Activated T-helper 1 cell treated with Interleukin-2 at 50 U/mL for 16 hours (primary cell): Measurements from ENCODE around the gene FAM47C.
"Not testable (repeated sequence)": the region's sequence is repeated elsewhere in the genome, so short reads cannot be mapped to it uniquely, and the experiment has no call there.

ENCODE experiments used
- DNase-seq: peaks from one replicate; pipeline ENCODE4 v3.0.0-alpha.2; 2020; ENCODE audit warnings: low read depth

Gene FAM47C

DNA sequence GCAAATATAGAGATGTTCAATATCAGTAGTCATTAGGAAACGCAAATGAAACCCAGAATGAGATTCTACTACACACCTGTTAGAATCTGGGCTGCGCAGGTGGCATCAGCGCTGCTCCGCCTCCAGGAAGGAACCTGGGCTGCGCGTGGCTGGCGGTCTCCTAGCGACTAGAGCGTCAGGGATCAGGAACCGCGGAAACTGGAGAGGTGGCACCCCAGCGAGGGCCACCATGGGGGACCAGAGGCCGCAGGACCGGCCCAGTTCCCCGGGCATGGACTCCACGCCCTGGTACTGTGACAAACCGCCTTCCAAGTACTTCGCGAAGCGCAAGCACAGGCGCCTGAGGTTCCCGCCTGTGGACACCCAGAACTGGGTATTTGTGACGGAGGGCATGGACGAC, at the start of gene FAM47C:
Gene FAM47C (plus strand): TSS at position 185 of the 400 bp plus-strand sequence. CDS start 45 bp downstream, at position 230.
- not testable (repeated sequence) for DNase-seq

DNA sequence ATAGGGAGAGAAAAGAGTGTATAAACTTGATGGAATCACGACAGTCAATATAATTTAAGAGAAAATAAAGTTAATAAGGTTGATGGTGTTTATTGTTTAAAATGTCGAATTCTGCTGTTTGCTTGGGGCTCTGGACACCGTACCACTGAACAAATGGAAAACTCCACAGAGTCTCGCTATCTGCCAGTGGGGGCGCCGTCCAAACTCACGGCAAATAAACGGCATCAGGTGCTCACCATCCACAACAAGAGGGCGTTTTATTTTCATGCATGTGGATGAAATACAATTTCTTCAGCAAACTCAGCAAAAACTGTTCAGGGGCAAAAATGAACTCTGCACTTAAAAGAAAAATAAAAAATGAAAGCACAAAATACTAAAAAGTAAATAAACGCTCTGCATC, 46.6 kb upstream of the FAM47C start:
- no peak for DNase-seq

DNA sequence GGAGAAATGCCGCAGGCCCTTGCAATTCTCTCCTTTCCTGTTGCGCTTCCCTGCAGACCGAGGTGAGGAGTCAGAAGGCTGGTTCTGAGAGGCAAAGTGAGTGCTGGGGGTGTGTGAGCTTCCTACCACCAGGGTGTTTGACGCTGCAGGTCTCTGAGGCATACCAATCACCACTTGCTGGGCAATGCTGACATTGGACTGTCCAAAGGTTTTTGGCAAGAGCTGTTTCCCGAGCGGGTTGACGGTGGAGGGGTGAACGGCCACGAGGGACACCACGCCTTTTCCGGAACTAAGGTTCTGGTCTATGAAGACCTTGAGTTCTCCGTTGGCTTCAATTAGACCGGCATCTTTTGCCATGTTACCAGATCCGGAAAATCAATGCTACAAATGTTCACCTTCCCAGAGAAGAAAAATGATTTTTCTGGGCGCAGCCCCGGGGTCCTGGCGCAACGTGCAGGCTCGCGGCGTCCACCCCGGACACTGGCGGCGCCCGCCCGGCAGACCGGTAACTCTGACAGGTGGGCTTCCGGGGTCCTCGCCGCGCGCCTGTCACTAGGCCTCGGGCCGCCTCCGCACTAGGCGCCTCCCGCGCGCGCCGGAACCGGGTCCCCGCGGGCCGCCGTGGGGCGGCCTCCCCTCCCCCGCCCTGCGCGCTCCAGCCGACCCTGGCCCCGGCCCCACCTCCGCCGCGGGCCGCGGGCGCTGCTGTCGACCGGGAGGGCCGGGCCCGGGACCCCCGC, 44.9 kb upstream of the FAM47C start:
- DNase-seq: no peak

DNA sequence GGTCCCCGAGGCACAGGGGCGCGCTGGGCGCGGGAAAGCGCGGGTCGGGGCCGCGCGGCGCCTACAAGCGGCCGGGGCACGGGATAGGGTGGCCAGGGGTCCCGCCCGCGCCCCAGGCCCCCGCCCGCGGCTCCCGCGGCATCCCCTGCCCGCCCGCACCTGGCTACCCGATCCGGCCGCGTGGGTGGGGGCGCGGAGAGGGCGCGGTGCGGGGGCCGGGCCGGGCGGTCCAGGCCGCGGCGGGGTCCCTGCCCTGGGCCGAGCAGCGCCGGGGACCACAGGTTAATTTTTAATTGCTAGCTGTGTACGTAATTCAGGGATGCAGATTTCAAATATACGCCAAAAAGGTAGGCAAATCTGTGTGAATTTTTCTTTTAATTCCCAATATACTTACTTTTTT, 44.3 kb upstream of the FAM47C start:
- no peak for DNase-seq

DNA sequence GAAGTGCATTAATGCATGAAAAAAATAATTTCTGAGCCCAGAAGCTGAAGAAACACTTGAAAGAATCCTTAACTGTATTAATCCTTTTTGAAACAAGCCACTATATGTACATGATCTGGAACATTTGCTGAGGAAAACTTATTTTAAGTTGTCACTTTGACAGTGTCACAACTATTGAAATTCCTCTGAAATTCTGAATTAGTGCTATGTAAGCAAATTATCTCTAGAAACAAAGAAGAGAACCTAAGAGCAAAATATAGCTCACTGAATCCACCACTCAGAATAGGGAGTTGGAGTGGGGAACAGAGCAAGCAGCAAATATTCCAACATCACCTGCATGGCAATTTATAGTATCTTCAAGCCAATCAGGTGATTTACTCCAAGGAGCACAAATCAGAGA, 34.6 kb upstream of the FAM47C start:
- no peak for DNase-seq

DNA sequence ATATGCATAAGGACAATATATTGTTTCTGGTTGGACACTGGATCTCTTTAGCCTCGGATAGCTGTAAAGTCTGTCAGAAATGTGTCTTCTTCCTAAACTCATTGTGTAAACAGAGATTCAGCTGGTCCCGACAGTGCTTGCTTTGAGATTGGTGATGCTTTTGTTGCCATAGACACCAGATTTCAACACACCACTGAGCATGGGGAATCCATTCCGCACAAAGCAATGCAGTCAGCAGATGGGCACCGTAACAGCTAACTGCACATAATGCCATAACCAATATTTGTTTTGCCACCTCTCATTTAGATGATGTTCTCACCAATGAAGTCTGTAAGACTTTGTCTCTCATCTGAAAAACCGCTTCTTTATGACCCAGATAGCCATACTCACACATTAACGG, 33.3 kb upstream of the FAM47C start:
- no peak for DNase-seq

DNA sequence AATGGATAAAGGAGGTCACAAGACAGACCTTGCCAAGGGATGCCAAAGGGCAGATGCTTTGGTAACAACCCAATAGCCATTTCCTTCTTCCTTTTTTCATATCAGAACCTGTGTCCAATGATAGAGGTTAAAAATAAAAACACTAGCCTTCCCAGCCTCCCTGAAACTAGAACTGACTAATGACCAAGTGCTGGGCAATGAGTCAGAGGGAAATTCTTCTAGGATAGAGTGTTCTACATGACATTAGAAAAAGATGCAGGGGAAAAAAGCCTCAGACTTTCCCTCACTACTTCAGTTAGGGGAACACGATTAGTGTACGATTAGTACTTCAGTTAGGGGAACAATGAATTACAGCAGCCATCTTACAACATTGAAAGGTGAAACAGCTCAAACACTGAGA, 29.3 kb upstream of the FAM47C start:
- no peak for DNase-seq

DNA sequence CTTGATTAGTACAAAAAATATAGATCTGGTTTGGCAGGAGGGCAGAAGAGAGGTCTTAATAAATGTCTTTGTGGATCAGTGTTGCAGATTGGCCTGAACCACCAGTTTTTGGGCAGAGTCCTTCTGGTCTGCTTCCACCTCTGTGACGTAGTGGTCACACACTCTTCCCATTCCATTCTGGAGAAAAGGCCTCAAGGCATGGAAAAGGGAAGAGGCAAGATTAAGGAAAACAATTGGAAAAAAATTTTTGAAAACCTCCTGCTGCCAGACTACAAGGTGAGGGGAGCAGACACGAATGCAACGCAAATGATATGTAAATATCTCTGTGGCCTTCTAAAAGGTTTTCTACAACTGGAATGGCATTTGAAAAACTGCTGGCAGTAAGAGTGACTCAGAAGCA, 24.3 kb upstream of the FAM47C start:
- no peak for DNase-seq

DNA sequence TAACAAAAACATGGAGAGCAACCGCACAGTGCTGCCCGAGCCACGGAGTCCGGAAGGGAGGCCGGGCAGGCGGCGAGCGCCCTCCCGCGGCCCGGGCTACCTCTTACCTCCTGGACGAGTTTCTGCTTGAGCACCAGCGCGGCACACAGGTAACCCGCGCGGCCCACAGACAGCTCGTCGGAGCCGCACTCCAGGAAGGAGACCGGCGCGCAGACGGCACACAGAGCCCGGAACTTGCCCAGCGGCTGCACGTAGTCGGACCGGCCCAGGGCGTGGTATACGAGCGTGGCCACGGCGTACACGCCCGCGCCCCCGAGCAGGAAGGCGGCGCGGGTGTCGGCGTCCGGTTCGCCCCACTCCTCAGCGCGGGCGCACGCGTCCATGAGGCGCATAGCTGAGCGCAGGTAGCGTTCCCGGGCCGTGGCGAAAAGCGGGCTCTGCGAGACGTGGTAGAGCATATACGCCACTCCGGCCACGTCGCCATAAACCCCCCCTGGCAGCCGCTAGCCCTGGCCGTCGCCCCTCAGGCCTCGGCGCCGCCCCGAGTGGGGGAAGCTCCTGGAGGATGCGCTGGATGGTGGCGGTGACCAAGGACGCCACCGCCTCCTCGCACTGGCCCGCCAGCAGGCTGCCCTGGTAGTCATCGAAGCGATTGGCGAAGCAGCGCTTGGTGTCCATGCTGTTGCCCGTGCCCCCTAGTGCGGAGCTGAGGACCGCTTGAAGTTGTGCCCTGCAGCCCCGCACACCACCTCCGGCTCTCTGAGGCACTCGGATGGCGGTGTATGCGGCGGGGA, 22.6 kb upstream of the FAM47C start:
- not testable (repeated sequence) for DNase-seq

DNA sequence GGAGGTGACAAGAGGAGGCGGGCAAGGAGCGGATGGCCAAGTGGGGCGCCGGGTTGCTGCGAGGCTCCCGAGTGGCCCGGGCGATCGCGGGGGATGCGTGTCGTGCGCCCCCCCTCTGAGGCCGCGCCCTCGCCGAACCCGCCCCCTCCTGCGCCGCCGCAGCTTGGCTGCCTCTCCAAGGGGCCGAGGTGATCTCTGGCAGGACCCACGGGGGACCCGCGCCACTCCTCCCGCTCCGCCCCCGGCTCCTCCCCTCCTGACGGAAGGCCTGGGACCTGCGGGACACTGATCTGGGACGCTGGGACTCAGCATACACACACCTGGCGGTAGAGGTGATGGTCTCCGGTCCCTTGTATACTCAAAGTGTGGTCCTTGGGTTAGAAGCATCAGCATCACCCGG, 21.9 kb upstream of the FAM47C start:
- DNase-seq: no peak

DNA sequence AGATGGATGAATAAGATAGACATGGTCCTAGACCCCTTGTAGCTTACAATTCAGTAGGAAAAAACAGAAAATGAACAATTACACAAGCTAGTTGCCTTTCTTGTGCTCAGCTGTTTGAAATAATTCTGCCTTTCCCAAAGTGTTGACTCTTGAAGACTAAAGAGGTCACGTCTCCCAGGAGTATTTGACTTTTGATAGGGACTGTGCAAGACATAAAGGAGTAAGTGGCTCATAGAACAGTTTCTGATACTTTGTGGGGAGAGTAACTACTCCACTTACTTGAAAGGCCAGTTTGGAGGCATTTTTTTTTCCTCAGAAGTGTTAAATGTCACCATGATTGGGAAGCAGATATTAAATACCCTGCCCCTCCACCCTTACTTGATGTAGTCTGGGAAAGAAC, 21.0 kb upstream of the FAM47C start:
- not testable (repeated sequence) for DNase-seq

DNA sequence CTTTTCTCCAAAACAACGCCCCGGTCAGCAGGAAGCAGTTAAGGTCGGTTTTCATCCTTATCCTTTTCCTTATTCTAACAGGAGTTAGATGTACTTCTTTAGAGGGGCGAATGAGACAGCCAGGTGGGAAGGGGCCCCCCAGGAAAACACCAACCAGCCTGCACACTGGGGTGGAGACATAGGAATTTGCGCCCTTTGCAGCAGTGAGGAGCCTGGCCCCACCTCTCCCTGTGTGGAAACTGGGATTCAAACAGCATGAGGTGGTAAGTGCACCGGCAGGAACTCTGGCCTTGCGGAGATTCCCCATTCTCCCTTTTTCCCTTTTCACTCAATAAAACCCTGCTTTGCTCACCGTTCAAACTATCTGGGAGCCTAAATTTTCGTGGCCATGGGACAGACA, 8.0 kb upstream of the FAM47C start:
- DNase-seq: no peak

DNA sequence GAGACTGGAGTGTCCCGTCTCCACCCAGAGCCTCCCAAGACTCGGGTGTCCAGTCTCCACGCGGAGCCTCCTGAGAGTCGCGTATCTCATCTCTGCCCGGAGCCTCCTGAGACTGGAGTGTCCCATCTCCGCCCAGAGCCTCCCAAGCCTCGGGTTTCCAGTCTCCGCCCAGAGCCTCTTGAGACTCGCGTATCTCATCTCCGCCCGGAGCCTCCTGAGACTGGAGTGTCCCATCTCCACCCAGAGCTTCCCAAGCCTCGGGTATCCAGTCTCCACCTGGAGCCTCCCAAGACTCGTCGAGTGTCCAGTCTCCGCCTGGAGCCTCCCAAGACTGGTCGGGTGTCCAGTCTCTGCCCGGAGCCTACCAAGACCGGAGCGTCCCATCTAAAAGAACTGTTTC, 2.3 kb downstream of the FAM47C start:
- no peak for DNase-seq

DNA sequence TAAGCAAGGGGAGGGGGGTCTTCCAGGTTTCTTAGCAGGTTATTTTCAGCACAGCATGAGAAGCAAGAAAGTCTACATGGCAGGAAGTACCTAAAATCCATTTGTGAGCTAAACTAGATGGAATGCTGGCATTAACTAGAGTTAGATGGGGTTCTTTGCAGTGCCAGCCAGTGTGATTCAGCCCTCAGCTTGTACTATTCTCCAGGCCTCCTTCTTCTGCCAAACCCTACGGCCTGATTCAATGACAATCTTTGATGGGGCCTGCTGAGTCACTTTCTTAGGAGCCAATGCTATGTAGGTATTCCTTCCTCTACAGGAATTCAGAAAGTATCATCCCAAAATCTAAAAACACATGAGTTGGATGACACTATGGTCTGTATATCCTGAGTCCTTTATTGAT, 26.1 kb downstream of the FAM47C start:
- DNase-seq: not testable (repeated sequence)

DNA sequence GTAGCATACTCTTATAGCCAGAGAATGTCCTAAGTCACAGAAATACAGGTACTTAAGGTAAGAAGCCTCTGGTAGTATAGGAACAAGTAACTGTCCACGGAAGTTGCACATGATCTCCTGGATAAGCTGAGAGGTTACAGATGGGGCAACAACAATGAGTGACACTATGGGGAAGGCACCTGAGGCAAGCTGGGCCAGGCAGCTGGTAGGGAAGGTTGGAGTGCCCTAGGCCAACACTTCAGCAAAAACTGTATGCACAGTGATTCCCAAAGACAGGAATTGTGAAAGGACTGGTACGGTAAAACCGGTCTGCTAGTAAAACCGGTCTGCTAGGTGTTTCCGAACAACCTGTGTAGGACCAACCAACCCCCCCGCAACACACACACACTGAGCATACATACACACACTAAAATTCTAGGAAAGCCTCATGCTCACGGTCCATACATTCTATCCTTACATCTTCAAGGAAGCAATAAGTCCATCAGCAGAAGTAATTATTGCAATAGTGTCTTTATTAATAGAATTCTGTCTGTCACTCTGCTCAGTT, 28.6 kb downstream of the FAM47C start:
- not testable (repeated sequence) for DNase-seq

DNA sequence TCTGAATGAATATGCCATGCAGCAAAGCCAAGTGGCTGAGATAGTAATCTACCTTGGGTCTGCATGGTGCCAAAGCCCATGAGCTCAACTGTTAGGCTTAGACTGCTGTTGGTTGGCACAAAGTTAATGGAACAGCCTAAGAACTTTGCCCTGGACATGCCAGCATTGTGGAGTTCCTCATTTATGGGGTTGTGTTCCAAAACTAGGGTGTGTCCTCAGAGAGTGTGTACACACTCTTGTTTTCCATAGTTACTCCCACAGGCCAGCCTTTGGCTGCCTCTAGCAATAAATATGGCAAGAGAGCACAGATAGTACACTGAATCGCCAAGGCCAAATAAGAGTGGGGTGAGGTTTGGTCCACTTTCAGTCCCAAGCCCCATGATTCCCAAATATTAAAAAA, 30.6 kb downstream of the FAM47C start:
- not testable (repeated sequence) for DNase-seq

DNA sequence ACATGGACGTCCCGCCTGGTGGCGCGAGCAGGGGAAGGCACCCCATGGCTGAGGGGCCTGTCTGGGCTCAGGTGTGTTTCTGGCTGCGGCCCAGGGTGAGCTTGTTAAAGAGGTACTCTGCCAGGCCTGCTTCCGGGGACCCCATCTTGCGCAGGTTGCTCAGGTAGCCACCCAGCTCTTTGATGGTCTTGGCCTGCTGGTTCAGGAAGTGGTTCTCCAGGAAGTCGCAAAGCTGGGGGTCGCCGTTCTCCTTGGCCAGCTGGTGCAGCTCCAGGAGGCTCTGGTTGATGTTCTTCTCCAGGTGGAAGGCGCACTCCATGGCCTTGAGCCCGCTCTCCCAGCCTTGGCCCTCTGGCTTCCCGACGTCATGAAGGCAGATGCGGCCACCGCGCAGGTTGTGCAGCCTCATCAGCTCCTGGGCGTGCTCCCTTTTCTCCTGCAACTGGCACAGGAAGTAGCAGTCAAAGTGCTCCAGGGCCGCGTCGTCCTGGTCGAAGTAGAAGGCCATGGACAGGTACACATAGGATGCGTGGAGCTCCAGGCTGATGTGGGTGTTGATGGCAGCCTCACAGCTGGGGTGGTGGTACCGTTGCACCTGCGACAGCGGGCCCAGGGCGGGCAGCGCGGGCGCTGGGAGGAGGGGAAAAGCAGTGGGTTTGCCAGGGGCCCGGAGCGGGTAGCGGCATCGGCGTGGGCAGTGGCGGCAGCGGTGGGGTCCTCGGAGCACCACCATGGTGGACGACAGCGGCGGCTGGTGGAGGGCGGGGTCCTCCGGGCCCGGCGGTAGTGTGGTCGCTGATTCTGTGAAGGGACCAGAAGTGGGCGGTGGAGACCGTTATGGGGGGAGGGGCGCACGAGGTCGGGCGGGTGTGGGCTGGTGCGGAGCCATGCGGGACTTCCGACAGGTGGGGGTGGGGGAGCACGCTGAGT, 35.1 kb downstream of the FAM47C start:
- not testable (repeated sequence) for DNase-seq

DNA sequence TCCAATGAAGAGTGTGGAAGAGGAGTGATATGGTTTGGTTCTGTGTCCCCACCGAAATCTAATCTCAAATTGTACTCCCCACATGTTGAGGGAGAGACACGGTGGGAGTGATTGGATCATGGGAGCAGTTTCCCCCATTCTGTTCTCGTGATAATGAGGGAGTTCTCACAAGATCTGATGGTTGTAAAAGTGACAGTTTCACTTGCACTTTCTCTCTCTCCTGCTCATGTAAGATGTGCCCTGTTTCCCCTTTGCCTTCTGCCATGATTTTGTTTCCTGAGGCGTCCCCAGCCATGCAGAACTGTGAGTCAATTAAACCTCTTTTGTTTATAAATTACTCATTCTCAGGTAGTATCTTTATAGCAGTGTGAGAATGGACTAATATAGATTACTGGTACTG, 39.6 kb downstream of the FAM47C start:
- DNase-seq: no peak

DNA sequence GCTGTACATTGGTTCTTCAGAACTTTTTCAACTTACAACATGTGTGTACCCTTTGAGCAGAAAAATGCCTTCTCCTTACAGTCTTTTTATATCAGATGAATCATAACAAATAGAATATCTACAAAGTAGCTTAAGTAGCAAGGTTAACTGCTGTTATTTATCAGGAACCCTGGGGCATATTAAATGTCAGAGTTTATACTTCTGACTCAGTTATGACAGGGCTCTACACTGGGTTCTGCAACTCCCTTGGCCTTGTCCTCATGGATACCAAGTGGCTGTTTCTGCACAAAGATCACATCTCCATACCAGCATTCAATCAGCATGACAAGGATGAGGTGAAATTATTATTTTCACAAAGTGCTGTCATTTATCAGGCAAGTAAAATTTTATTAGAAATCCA, 49.4 kb downstream of the FAM47C start:
- DNase-seq: not testable (repeated sequence)

DNA sequence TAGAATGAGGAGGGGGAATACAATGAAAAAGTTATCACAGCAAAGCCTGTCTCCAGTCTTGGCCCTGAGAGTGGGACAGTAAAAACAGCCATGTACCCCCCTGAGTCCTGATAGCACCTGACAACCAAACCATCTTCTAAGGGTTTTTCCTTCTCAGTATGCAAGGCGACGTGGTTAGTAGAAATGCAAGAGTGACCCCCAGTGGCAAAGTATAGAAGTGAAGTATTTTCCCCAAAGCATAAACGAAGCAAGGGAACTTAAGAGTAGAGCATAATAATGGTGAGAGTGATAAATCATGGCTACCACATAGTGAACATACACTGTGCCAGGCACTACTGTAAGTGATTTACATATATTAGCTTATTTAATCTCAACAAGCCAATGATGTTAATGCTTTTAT, 52.8 kb downstream of the FAM47C start:
- no peak for DNase-seq
